ENCODE data around the gene PDK2.

- TF ChIP-seq CTCF (IDR thresholded peaks at IDR 0.05) (no peak), EP300 (IDR thresholded peaks at IDR 0.05) (no peak), POLR2A (IDR thresholded peaks at IDR 0.05) (no peak), POLR2AphosphoS5 (IDR thresholded peaks at IDR 0.05) (no peak)
Observed at GRCh38 chr17:50144355-50144754, 49.2 kb downstream of the PDK2 start.
